RWPE1 (cell line): Measurements from ENCODE around the gene SH3PXD2A.
A peak's percentile ranks its signal among the peaks of the same experiment; 100 is the strongest.
"Not testable (repeated sequence)": the region's sequence is repeated elsewhere in the genome, so short reads cannot be mapped to it uniquely, and the experiment has no call there.

Experiments
- CTCF ChIA-PET: fragments of 350-600 bp; sonication (Branson Sonifier 250); formaldehyde crosslinking; extraction: SDS; loops from one replicate; lab custom pipeline; 2021; lab: Yijun Ruan, JAX
- POLR2A ChIA-PET: fragments of 400-600 bp; formaldehyde crosslinking; extraction: SDS; loops from one replicate; lab custom pipeline; 2020; ENCODE audit warnings: antibody characterized with exemption; ENCODE audit not compliant: low non-redundant PET; lab: Yijun Ruan, JAX
- DNase-seq: peaks from one replicate; pipeline ENCODE4 v3.0.0; 2012; ENCODE audit warnings: low spot score
- H3K27ac ChIP-seq: fragments of 450-650 bp; 2 replicates; pipeline ENCODE4 v1.5.1; 2017
- TF ChIP-seq, protein P1 (sequence below): fragments of 450-650 bp; conservative IDR thresholded peaks from 2 replicates; pipeline ENCODE4 v1.5.1; 2017; ENCODE audit warnings: low read depth, mild to moderate bottlenecking

SH3PXD2A gene

GRCh38 chr10:103610083-103610472, 245.3 kb downstream of the SH3PXD2A start:
- CTCF ChIA-PET = interaction anchor here (0.7 kb wide), 1 partner anchor 85 kb away, joined by 3 read pairs; no protein-coding TSS in a partner anchor
- DNase-seq = no peak
- POLR2A ChIA-PET = no interaction called here
- TF ChIP-seq, protein P1, sequence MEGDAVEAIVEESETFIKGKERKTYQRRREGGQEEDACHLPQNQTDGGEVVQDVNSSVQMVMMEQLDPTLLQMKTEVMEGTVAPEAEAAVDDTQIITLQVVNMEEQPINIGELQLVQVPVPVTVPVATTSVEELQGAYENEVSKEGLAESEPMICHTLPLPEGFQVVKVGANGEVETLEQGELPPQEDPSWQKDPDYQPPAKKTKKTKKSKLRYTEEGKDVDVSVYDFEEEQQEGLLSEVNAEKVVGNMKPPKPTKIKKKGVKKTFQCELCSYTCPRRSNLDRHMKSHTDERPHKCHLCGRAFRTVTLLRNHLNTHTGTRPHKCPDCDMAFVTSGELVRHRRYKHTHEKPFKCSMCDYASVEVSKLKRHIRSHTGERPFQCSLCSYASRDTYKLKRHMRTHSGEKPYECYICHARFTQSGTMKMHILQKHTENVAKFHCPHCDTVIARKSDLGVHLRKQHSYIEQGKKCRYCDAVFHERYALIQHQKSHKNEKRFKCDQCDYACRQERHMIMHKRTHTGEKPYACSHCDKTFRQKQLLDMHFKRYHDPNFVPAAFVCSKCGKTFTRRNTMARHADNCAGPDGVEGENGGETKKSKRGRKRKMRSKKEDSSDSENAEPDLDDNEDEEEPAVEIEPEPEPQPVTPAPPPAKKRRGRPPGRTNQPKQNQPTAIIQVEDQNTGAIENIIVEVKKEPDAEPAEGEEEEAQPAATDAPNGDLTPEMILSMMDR = no peak
- H3K27ac ChIP-seq = peak overlapping the region; percentile 20; the same call in 1 of the 2 replicates

DNA sequence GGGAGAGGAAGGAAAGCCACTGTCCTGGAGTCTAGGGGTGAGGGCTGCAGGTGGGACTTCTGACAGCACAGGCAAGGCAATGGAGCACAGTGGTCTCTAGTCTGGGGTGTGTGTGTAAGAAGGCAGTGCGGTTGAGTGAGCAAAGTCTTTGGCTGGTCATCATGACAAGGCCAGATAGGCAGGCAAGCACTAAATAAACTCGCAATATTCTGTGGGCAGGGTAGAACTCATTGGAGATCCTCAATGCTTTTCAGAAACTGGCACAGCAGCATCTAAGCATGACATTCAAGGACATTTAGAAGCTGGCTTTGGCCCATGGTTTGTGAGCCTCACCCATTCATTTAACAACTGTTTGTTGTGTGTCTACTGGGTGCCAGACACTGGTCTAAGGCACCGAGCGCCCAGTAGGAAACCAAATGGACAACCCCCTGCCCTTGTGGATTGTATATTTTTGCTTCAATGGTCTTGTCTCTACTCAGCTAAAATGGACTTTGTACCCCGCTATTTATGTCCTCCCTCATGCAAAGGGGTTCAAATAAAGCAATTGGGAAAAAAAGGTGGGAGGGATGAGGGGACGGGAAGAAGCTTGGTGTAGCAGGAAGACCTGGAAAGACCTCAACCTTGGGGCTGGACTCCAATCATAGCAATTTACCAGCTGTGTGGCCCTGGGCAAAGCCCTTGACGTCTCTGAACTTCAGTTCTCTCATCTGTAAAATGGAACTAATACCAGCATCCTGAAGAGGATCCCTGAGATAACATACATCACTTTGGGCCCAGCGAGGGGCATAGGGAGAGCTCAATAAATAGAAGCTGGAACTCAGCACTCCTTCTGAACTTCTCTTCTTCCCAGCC, 245.9 kb downstream of the SH3PXD2A start:
- H3K27ac ChIP-seq = peak overlapping the region; percentile 20
- TF ChIP-seq, protein P1 = no peak
- POLR2A ChIA-PET = no interaction called here
- no peak for DNase-seq
- CTCF ChIA-PET = interaction anchor here (0.7 kb wide), 1 partner anchor 86 kb away, joined by 3 read pairs; no protein-coding TSS in a partner anchor

DNA sequence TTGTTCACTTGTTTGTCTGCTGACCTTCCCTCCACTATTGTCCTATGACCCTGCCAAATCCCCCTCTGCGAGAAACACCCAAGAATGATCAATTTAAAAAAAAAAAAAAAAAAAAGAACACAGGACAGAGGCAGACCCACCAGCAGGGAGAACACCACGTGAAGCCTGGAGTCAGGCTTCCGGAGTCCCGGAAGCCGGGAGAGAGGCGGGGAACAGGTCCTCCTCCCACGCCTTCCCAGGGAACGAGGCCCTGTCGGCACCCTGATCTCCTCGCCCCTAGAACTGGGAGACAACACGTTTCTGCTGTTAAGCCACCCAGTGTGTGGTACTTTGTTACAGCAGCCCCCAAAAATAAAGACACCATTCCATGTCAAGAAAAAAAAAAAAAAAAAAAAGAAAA, 247.3 kb downstream of the SH3PXD2A start:
- H3K27ac ChIP-seq, CTCF ChIA-PET, POLR2A ChIA-PET, DNase-seq: not testable (repeated sequence)

GRCh38 chr10:103607051-103607450, 248.3 kb downstream of the SH3PXD2A start:
- DNase-seq, POLR2A ChIA-PET, H3K27ac ChIP-seq: not testable (repeated sequence)
- CTCF ChIA-PET = interaction anchor here (0.6 to 2.1 kb wide), 3 partner anchors 10 to 40 kb away, joined by 3 to 8 read pairs (median 4); no protein-coding TSS in a partner anchor

DNA sequence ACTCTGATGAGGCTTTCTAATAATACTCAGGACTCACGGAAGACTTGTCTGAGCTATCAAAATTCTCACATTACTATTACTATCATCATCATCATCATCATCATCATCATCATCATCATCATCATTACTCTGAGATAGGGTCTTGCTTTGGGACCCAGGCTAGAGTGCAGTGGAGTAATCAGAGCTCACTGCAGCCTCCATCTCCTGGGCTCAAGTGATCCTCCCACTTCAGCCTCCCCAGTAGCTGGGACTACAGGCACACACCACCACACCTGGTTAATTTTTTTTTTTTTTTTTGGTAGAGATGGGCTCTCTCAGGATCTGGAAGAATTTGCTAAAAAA, 249.3 kb downstream of the SH3PXD2A start:
- H3K27ac ChIP-seq, POLR2A ChIA-PET, DNase-seq: not testable (repeated sequence)
- CTCF ChIA-PET = interaction anchor here (0.5 to 2.1 kb wide), 6 partner anchors 9 to 262 kb away, joined by 3 to 8 read pairs (median 4); no protein-coding TSS in a partner anchor

DNA sequence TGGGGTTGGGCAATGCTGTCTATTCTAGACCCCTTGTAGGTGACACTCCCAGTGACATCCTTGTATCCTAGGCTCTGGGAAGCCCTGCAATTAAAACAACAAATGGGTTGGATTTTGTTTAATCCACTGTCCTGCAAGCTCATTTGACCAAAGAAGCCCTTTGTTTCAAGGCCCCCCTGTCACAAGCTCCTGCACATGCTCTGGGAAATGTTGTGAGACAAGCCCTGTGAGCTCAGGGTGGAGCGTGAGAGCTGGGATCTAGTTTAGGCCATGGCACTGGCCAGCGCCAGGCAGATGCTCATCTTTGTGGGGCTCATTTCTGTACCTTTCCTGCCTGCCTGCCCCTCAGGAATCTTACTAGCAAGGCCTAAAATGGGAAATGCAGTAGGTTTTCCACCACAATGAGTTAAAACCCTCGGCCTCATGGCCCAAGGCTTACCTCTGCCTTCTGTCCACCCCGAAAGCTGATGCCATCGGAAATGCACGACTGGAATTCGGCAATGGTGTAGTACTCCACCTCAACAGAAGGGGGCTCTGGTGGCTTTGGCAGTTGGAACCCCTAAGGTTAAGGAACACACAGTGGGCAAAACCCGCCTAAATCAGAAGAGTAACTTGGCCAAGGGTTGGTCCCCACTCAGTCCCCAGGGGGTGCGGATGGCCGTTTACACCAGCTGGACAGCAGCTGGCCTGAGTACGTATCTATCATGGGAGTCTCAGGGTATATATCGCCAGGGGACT, 249.8 kb downstream of the SH3PXD2A start:
- TF ChIP-seq, protein P1 = peak; percentile 68
- peak; percentile 62 for DNase-seq
- CTCF ChIA-PET = interaction anchor here (0.5 to 2.1 kb wide), 9 partner anchors 8 to 325 kb away, joined by 3 to 8 read pairs (median 4); no protein-coding TSS in a partner anchor
- POLR2A ChIA-PET = no interaction called here
- H3K27ac ChIP-seq = peak overlapping the region; percentile 11; the same call in 1 of the 2 replicates

- POLR2A ChIA-PET = no interaction called here
- H3K27ac ChIP-seq = peak overlapping the region; percentile 11; the same call in 1 of the 2 replicates
- DNase-seq = no peak
- CTCF ChIA-PET = no interaction called here
- TF ChIP-seq, protein P1 = no peak
Measured at GRCh38 chr10:103603382-103603781, 252.0 kb downstream of the SH3PXD2A start.

DNA sequence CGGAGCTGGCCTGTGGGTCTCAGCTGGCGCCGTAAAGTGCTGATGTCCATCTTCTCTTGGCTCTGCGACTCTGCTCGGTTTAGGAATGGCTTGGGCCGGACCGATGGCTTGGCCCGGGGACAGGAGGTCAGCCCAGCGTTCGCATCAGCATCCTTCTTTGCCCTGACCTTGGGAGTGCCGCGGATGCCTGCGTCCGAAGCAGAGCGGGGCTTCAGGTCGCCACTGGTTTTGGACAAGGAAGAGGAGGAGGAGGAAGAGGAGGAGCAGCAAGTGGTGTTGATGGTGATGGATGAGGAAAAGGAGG, 252.6 kb downstream of the SH3PXD2A start:
- TF ChIP-seq, protein P1 = no peak
- no peak for DNase-seq
- H3K27ac ChIP-seq = no peak overlapping the region
- POLR2A ChIA-PET = no interaction called here
- CTCF ChIA-PET = no interaction called here
